SH-SY5Y (cell line): ENCODE results near the gene NR2C2AP.

Experiments used
- GATA2 ChIP-seq: IDR thresholded peaks from 2 replicates; pipeline ENCODE4 v1.6.1; 2011; ENCODE audit warnings: mild to moderate bottlenecking, low read depth, low read length
- GATA3 ChIP-seq: IDR thresholded peaks from 2 replicates; pipeline ENCODE4 v1.6.1; 2011; ENCODE audit warnings: low read depth, mild to moderate bottlenecking, low read length, moderate library complexity

- no peak for TF ChIP-seq GATA2
- TF ChIP-seq GATA3 = no peak
These were observed 50.4 kb downstream of the NR2C2AP start for GRCh38 chr19:19152668-19153384.
